HepG2 (cell line): Measurements from ENCODE around the gene TPTE2. TPM values are rescaled to one million over a fixed set of nuclear protein-coding genes. Genes with fewer than 3 reads are reported as not detected.
A peak's percentile ranks its signal among the peaks of the same experiment; 100 is the strongest.

Experiments used
- ARNTL ChIP-seq: sonication (generic); formaldehyde crosslinking; IDR thresholded peaks from 2 replicates; pipeline ENCODE4 v1.4.0; 2020; ENCODE audit warnings: mild to moderate bottlenecking, missing genetic modification reagents
- ELF4 ChIP-seq: sonication (generic); formaldehyde crosslinking; IDR thresholded peaks from 2 replicates; pipeline ENCODE4 v1.5.0; 2020; ENCODE audit warnings: missing genetic modification reagents, mild to moderate bottlenecking, moderate library complexity, borderline replicate concordance
- GATAD1 ChIP-seq: IDR thresholded peaks from 2 replicates; pipeline ENCODE4 v1.6.1; 2016; ENCODE audit warnings: missing genetic modification reagents, missing compliant biosample characterization
- HNRNPH1 ChIP-seq: fragments of 200-400 bp; formaldehyde crosslinking; optimal IDR thresholded peaks from 2 replicates; pipeline ENCODE3; 2017; ENCODE audit warnings: mild to moderate bottlenecking, low read depth, low read length
- KMT2A ChIP-seq: sonication (generic); formaldehyde crosslinking; IDR thresholded peaks from 2 replicates; pipeline ENCODE4 v1.4.0; 2020; ENCODE audit warnings: missing genetic modification reagents
- MAZ ChIP-seq, 2 experiments: sonication (generic) in 1 of 2; formaldehyde crosslinking in 1 of 2; IDR thresholded peaks; 2 replicates each; pipeline versions ENCODE4 v1.5.0 to v1.6.1; 2012 to 2020; ENCODE audit warnings: low read depth in 2 of 2, mild to moderate bottlenecking in 2 of 2, borderline replicate concordance in 1 of 2, improper control_type of control experiment in 1 of 2, low read length in 1 of 2, missing genetic modification reagents in 1 of 2, moderate library complexity in 1 of 2
- MTF1 ChIP-seq: sonication (generic); formaldehyde crosslinking; IDR thresholded peaks from 2 replicates; pipeline ENCODE4 v1.5.0; 2020; ENCODE audit warnings: missing genetic modification reagents
- NR3C1 ChIP-seq: sonication (generic); formaldehyde crosslinking; IDR thresholded peaks from 2 replicates; pipeline ENCODE4 v1.4.0; 2020; ENCODE audit warnings: missing genetic modification reagents
- NRL ChIP-seq: sonication (generic); formaldehyde crosslinking; IDR thresholded peaks from 2 replicates; pipeline ENCODE4 v1.5.0; 2020; ENCODE audit warnings: missing genetic modification reagents, mild to moderate bottlenecking, moderate library complexity, borderline replicate concordance
- PHF20 ChIP-seq: sonication (generic); formaldehyde crosslinking; IDR thresholded peaks from 2 replicates; pipeline ENCODE4 v1.5.0; 2020; ENCODE audit warnings: mild to moderate bottlenecking, missing genetic modification reagents
- POLR2G ChIP-seq: fragments of 200-400 bp; formaldehyde crosslinking; IDR thresholded peaks from 2 replicates; pipeline ENCODE4 v1.6.1; 2018; ENCODE audit warnings: mild to moderate bottlenecking, low read depth, low read length, moderate library complexity
- PRPF4 ChIP-seq: fragments of 200-400 bp; formaldehyde crosslinking; IDR thresholded peaks from 2 replicates; pipeline ENCODE4 v1.6.1; 2016; ENCODE audit warnings: low read length, low read depth; ENCODE audit not compliant: poor library complexity, severe bottlenecking
- SALL2 ChIP-seq: sonication (generic); formaldehyde crosslinking; IDR thresholded peaks from 2 replicates; pipeline ENCODE4 v1.8.1; 2023; ENCODE audit warnings: mild to moderate bottlenecking, missing genetic modification reagents, inconsistent platforms
- ZBTB3 ChIP-seq: sonication (generic); formaldehyde crosslinking; IDR thresholded peaks from 2 replicates; pipeline ENCODE4 v1.4.0; 2020; ENCODE audit warnings: low read depth, mild to moderate bottlenecking, moderate library complexity, missing genetic modification reagents, borderline replicate concordance
- ZMYM2 ChIP-seq: sonication (generic); formaldehyde crosslinking; IDR thresholded peaks from 2 replicates; pipeline ENCODE4 v1.8.0; 2022; ENCODE audit warnings: mild to moderate bottlenecking, missing genetic modification reagents
- ZNF350 ChIP-seq: sonication (generic); formaldehyde crosslinking; IDR thresholded peaks from 2 replicates; pipeline ENCODE4 v1.4.0; 2020; ENCODE audit warnings: mild to moderate bottlenecking, low read depth, missing genetic modification reagents, borderline replicate concordance
- ZNF724P ChIP-seq: sonication (generic); formaldehyde crosslinking; IDR thresholded peaks from 2 replicates; pipeline ENCODE4 v1.8.0; 2022; ENCODE audit warnings: missing genetic modification reagents, borderline replicate concordance
- ZSCAN21 ChIP-seq: sonication (generic); formaldehyde crosslinking; IDR thresholded peaks from 2 replicates; pipeline ENCODE4 v1.8.0; 2022; ENCODE audit warnings: mild to moderate bottlenecking, missing genetic modification reagents, moderate library complexity, borderline replicate concordance
- polyA plus RNA-seq, 8 experiments: library from polyadenylated mRNA; depleted of rRNA in 3 of 8; stranded (reverse) in 7 of 8; unstranded in 1 of 8; fragments of >200 nt; fragmentation: Illumina TruSeq in 4 of 8; extraction: Trizol in 4 of 8; gene quantifications; 2 replicates each; pipeline versions ENCODE4 v1.2.1 to v1.2.3, GENCODE V29; 2011 to 2016; ENCODE audit warnings: low read depth in 4 of 8, missing spikeins in 1 of 8, mixed read lengths in 1 of 8; ENCODE audit not compliant: insufficient read depth in 1 of 8
- total RNA-seq, 5 experiments: library from RNA; depleted of rRNA; stranded (reverse); fragments of >200 nt; fragmentation: Illumina TruSeq; extraction: Trizol; gene quantifications; 2 replicates each; pipeline ENCODE4 v1.2.3, GENCODE V29; 2016; ENCODE audit warnings: low read depth in 1 of 5
- TF ChIP-seq, protein P1 (sequence below): sonication (generic); formaldehyde crosslinking; conservative IDR thresholded peaks from 2 replicates; pipeline ENCODE4 v1.4.0; 2020; ENCODE audit warnings: missing genetic modification reagents
- TF ChIP-seq, protein P2 (sequence below): IDR thresholded peaks from 2 replicates; pipeline ENCODE4 v1.6.1; 2018; ENCODE audit warnings: missing genetic modification reagents
- TF ChIP-seq, protein P3 (sequence below): sonication (generic); formaldehyde crosslinking; IDR thresholded peaks from 2 replicates; pipeline ENCODE4 v1.4.0; 2020; ENCODE audit warnings: missing genetic modification reagents
- TF ChIP-seq, protein P4 (sequence below): sonication (generic); formaldehyde crosslinking; IDR thresholded peaks from 2 replicates; pipeline ENCODE4 v1.4.0; 2020; ENCODE audit warnings: missing genetic modification reagents

TPTE2 gene
- total and polyA plus RNA-seq, 2 of the 13 experiments (the other 11 are each of a cell fraction or from before 2014, with no cell fraction given) = 0.07 TPM; not detected in 1

DNA sequence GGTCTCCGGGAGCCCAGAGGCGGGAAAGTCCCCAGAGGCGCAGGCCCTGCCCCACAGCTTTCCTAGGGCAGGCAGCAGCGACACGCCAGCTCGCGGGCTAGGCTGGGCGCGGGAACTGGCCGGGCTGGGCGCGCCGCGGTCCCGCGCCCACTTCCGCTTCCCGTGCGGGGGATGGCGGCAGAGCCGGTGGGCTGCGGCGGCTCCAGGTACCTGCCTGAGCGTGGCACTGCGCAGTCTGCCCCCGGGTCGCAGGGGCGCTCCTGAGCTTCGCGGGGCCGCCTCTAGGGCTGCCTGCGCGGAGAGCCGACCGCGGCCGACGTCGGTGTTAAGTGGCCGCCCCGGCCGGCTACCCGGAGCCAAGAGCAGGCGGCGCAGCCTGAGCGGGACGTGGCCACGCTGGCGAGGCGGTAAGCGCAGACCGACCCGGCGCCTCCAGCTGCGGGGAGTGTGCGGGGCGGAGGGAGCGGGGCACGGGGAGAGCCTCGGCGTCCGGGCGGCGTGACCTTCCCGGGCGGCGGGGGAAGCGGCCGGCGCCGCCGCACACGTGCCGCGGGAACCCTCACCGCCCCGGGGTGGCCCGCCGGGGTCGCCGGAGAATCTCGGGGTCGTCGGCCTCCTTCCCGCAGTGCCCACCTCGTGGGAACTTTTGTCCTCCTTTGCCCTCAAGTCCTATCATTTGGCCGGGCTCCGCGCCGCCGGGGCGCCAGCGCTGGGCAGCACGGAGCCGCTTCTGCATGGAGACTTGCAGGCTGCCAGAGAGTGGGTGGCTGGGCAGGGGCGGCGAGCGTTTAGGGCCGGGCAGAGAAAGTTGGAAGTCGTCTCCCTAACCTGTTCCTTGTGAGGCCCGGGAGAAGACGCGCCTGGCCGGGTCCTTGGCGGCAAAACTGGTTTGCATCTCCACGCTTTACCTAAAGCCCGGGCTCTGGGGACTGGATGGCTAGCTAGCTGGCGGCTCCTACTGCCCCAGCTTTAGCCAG is 40.7 kb upstream of the TPTE2 start (continued):
- TF ChIP-seq SALL2 (CRISPR knock-in tag) (0 out of 2 replicates have a peak, but pooled peaks have one; percentile 13), ZNF724P (CRISPR knock-in tag) (peak; percentile 73; the same call in 1 of the 2 replicates), ZNF350 (CRISPR knock-in tag) (no peak), POLR2G (peak; percentile 91), PRPF4 (no peak), ZMYM2 (CRISPR knock-in tag) (no peak), GATAD1 (0 out of 2 replicates have a peak, but pooled peaks have one; percentile 17), MAZ (IDR thresholded peaks at IDR 0.05; ENCODE audit: borderline replicate concordance, low read depth, low read length) (no peak; the same call in 1 of the 2 replicates), MAZ (CRISPR knock-in tag; IDR thresholded peaks at IDR 0.05; ENCODE audit: low read depth) (peak; percentile 65), ARNTL (CRISPR knock-in tag) (0 out of 2 replicates have a peak, but pooled peaks have one; percentile 16), MTF1 (no peak), PHF20 (CRISPR knock-in tag) (0 out of 2 replicates have a peak, but pooled peaks have one; percentile 35), HNRNPH1 (no peak), ELF4 (CRISPR knock-in tag) (no peak), NR3C1 (no peak), KMT2A (CRISPR knock-in tag) (peak; percentile 88), ZBTB3 (no peak), ZSCAN21 (CRISPR knock-in tag) (peak; percentile 83; the same call in 1 of the 2 replicates), NRL (no peak)
- TF ChIP-seq, protein P1, sequence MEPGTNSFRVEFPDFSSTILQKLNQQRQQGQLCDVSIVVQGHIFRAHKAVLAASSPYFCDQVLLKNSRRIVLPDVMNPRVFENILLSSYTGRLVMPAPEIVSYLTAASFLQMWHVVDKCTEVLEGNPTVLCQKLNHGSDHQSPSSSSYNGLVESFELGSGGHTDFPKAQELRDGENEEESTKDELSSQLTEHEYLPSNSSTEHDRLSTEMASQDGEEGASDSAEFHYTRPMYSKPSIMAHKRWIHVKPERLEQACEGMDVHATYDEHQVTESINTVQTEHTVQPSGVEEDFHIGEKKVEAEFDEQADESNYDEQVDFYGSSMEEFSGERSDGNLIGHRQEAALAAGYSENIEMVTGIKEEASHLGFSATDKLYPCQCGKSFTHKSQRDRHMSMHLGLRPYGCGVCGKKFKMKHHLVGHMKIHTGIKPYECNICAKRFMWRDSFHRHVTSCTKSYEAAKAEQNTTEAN (CRISPR knock-in tag) = peak; percentile 24; the same call in 1 of the 2 replicates
- TF ChIP-seq, protein P2, sequence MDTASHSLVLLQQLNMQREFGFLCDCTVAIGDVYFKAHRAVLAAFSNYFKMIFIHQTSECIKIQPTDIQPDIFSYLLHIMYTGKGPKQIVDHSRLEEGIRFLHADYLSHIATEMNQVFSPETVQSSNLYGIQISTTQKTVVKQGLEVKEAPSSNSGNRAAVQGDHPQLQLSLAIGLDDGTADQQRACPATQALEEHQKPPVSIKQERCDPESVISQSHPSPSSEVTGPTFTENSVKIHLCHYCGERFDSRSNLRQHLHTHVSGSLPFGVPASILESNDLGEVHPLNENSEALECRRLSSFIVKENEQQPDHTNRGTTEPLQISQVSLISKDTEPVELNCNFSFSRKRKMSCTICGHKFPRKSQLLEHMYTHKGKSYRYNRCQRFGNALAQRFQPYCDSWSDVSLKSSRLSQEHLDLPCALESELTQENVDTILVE (CRISPR knock-in tag) = no peak
- TF ChIP-seq, protein P3, sequence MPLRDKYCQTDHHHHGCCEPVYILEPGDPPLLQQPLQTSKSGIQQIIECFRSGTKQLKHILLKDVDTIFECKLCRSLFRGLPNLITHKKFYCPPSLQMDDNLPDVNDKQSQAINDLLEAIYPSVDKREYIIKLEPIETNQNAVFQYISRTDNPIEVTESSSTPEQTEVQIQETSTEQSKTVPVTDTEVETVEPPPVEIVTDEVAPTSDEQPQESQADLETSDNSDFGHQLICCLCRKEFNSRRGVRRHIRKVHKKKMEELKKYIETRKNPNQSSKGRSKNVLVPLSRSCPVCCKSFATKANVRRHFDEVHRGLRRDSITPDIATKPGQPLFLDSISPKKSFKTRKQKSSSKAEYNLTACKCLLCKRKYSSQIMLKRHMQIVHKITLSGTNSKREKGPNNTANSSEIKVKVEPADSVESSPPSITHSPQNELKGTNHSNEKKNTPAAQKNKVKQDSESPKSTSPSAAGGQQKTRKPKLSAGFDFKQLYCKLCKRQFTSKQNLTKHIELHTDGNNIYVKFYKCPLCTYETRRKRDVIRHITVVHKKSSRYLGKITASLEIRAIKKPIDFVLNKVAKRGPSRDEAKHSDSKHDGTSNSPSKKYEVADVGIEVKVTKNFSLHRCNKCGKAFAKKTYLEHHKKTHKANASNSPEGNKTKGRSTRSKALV = peak; percentile 52; the same call in 1 of the 2 replicates
- TF ChIP-seq, protein P4, sequence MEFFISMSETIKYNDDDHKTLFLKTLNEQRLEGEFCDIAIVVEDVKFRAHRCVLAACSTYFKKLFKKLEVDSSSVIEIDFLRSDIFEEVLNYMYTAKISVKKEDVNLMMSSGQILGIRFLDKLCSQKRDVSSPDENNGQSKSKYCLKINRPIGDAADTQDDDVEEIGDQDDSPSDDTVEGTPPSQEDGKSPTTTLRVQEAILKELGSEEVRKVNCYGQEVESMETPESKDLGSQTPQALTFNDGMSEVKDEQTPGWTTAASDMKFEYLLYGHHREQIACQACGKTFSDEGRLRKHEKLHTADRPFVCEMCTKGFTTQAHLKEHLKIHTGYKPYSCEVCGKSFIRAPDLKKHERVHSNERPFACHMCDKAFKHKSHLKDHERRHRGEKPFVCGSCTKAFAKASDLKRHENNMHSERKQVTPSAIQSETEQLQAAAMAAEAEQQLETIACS (CRISPR knock-in tag) = peak; percentile 77
